ENCODE measurements around the gene YARS1.
"Not testable (repeated sequence)": the region's sequence is repeated elsewhere in the genome, so short reads cannot be mapped to it uniquely, and the experiment has no call there.

The YARS1 gene

GRCh38 chr1:32806290-32806689 lies 10.9 kb downstream of the YARS1 start:
- no peak for DNase-seq
- Mint-ChIP-seq H3K36me3 (peaks cover 57 to 79% of the 10 kb centered on the region in 2 donors), H3K27ac (no peak overlapping the region), H3K4me3 (no peak overlapping the region), H3K27me3 (no peaks in the 10 kb centered on the region), H3K9me3 (no peaks in the 10 kb centered on the region), H3K4me1 (peaks cover 13 to 21% of the 10 kb centered on the region in 2 donors)
- no peak for ATAC-seq (replicated peaks)

GRCh38 chr1:32804460-32804859 lies 12.7 kb downstream of the YARS1 start:
- not testable (repeated sequence) for H3K27me3 Mint-ChIP-seq, H3K9me3 Mint-ChIP-seq, H3K4me3 Mint-ChIP-seq

GRCh38 chr1:32801096-32801715 lies 16.0 kb downstream of the YARS1 start:
- no peaks in the 10 kb centered on the region for H3K27me3 Mint-ChIP-seq
- peaks cover 45 to 63% of the 10 kb centered on the region in 2 donors for H3K36me3 Mint-ChIP-seq
- peaks cover 21 to 45% of the 10 kb centered on the region in 2 donors for H3K4me1 Mint-ChIP-seq
- ATAC-seq (replicated peaks) (peak; percentile 60 to 70), DNase-seq (no peak)
- H3K27ac Mint-ChIP-seq, result peak overlapping the region; percentile 56
- no peak overlapping the region for H3K4me3 Mint-ChIP-seq
- no peaks in the 10 kb centered on the region for H3K9me3 Mint-ChIP-seq

More at GRCh38 chr1:32804460-32804859, 12.7 kb downstream of the YARS1 start:
- not testable (repeated sequence) for ATAC-seq (replicated peaks); DNase-seq; H3K27ac Mint-ChIP-seq
- Mint-ChIP-seq H3K36me3 (peaks cover 52 to 75% of the 10 kb centered on the region in 2 donors), H3K4me1 (peaks cover 16 to 35% of the 10 kb centered on the region in 2 donors)

- H3K27me3 Mint-ChIP-seq, result no peaks in the 10 kb centered on the region
- peaks cover 36 to 49% of the 10 kb centered on the region in 2 donors for H3K36me3 Mint-ChIP-seq
- peak overlapping the region; percentile 93 for H3K27ac Mint-ChIP-seq
- DNase-seq (peak; percentile 36), ATAC-seq (replicated peaks) (peak; percentile 92 to 95)
- H3K4me3 Mint-ChIP-seq, result peak overlapping the region; percentile 3 to 22
- no peaks in the 10 kb centered on the region for H3K9me3 Mint-ChIP-seq
- H3K4me1 Mint-ChIP-seq, result peaks cover 22 to 45% of the 10 kb centered on the region in 2 donors
Measured at GRCh38 chr1:32798679-32799416, 18.3 kb downstream of the YARS1 start.

GRCh38 chr1:32798191-32798590 lies 19.0 kb downstream of the YARS1 start:
- Mint-ChIP-seq H3K9me3 (no peaks in the 10 kb centered on the region), H3K27me3 (no peaks in the 10 kb centered on the region), H3K36me3 (peaks cover 35 to 55% of the 10 kb centered on the region in 2 donors), H3K27ac (peak overlapping the region; percentile 93), H3K4me1 (peaks cover 24 to 45% of the 10 kb centered on the region in 2 donors), H3K4me3 (peak overlapping the region in 1 of 2 donors; percentile 43)
- ATAC-seq (replicated peaks) (no peak), DNase-seq (no peak)

GRCh38 chr1:32797456-32797855 lies 19.7 kb downstream of the YARS1 start:
- H3K27ac Mint-ChIP-seq, result peak overlapping the region; percentile 5
- no peak overlapping the region for H3K4me3 Mint-ChIP-seq
- no peaks in the 10 kb centered on the region for H3K9me3 Mint-ChIP-seq
- no peak for ATAC-seq (replicated peaks)
- DNase-seq, result no peak
- H3K36me3 Mint-ChIP-seq, result peaks cover 33 to 56% of the 10 kb centered on the region in 2 donors
- peaks cover 24 to 45% of the 10 kb centered on the region in 2 donors for H3K4me1 Mint-ChIP-seq
- no peaks in the 10 kb centered on the region for H3K27me3 Mint-ChIP-seq

- Mint-ChIP-seq H3K36me3 (peaks cover 36 to 58% of the 10 kb centered on the region in 2 donors), H3K4me1 (peaks cover 22 to 30% of the 10 kb centered on the region in 2 donors)
- H3K27ac Mint-ChIP-seq; H3K27me3 Mint-ChIP-seq; ATAC-seq (replicated peaks); H3K4me3 Mint-ChIP-seq; DNase-seq; H3K9me3 Mint-ChIP-seq: not testable (repeated sequence)
Measured at GRCh38 chr1:32795763-32796162, 21.4 kb downstream of the YARS1 start.

- H3K27me3 Mint-ChIP-seq, result no peaks in the 10 kb centered on the region
- no peak overlapping the region for H3K4me3 Mint-ChIP-seq
- H3K27ac Mint-ChIP-seq, result no peak overlapping the region
- peaks cover 0 to 10% of the 10 kb centered on the region in 2 donors for H3K4me1 Mint-ChIP-seq
- ATAC-seq (replicated peaks) (no peak), DNase-seq (no peak)
- no peaks in the 10 kb centered on the region for H3K9me3 Mint-ChIP-seq
- H3K36me3 Mint-ChIP-seq, result peaks cover 33 to 43% of the 10 kb centered on the region in 2 donors
Measured at GRCh38 chr1:32791881-32792280, 25.3 kb downstream of the YARS1 start.

GRCh38 chr1:32789356-32789755 lies 27.8 kb downstream of the YARS1 start:
- not testable (repeated sequence) for DNase-seq, H3K4me3 Mint-ChIP-seq, H3K27ac Mint-ChIP-seq, H3K27me3 Mint-ChIP-seq, H3K9me3 Mint-ChIP-seq, H3K4me1 Mint-ChIP-seq
- ATAC-seq (replicated peaks), result peak; percentile 38 to 61
- peaks cover 35 to 52% of the 10 kb centered on the region in 2 donors for H3K36me3 Mint-ChIP-seq

GRCh38 chr1:32786856-32787255 lies 30.3 kb downstream of the YARS1 start:
- ATAC-seq (replicated peaks) (no peak), DNase-seq (no peak)
- Mint-ChIP-seq H3K4me1 (peaks cover 0 to 3% of the 10 kb centered on the region in 2 donors), H3K4me3 (no peak overlapping the region), H3K27ac (no peak overlapping the region), H3K36me3 (peaks cover 38 to 47% of the 10 kb centered on the region in 2 donors), H3K27me3 (no peaks in the 10 kb centered on the region), H3K9me3 (no peaks in the 10 kb centered on the region)

GRCh38 chr1:32784817-32785216 lies 32.3 kb downstream of the YARS1 start:
- no peaks in the 10 kb centered on the region for H3K9me3 Mint-ChIP-seq
- no peak for DNase-seq
- ATAC-seq (replicated peaks), result no peak
- H3K27ac Mint-ChIP-seq, result no peak overlapping the region
- no peaks in the 10 kb centered on the region for H3K27me3 Mint-ChIP-seq
- no peak overlapping the region for H3K4me3 Mint-ChIP-seq
- H3K36me3 Mint-ChIP-seq, result peaks cover 40 to 47% of the 10 kb centered on the region in 2 donors
- peaks cover 0 to 2% of the 10 kb centered on the region in 2 donors for H3K4me1 Mint-ChIP-seq

GRCh38 chr1:32783851-32784250 lies 33.3 kb downstream of the YARS1 start:
- H3K36me3 Mint-ChIP-seq, result peaks cover 40 to 53% of the 10 kb centered on the region in 2 donors
- no peaks in the 10 kb centered on the region for H3K27me3 Mint-ChIP-seq
- ATAC-seq (replicated peaks) (no peak), DNase-seq (no peak)
- no peaks in the 10 kb centered on the region for H3K9me3 Mint-ChIP-seq
- H3K27ac Mint-ChIP-seq, result no peak overlapping the region
- H3K4me1 Mint-ChIP-seq, result peaks cover 0 to 2% of the 10 kb centered on the region in 2 donors
- no peak overlapping the region for H3K4me3 Mint-ChIP-seq

- Mint-ChIP-seq H3K4me1 (peaks cover 0 to 2% of the 10 kb centered on the region in 2 donors), H3K27ac (no peak overlapping the region), H3K9me3 (no peaks in the 10 kb centered on the region), H3K36me3 (peaks cover 39 to 60% of the 10 kb centered on the region in 2 donors), H3K27me3 (no peaks in the 10 kb centered on the region), H3K4me3 (no peak overlapping the region)
- no peak for ATAC-seq (replicated peaks)
- DNase-seq, result no peak
Measured at GRCh38 chr1:32782086-32782485, 35.1 kb downstream of the YARS1 start.

- H3K36me3 Mint-ChIP-seq, result peaks cover 41 to 60% of the 10 kb centered on the region in 2 donors
Measured at GRCh38 chr1:32780628-32781234, 36.4 kb downstream of the YARS1 start.

More at GRCh38 chr1:32780628-32781234, 36.4 kb downstream of the YARS1 start:
- no peak overlapping the region for H3K27ac Mint-ChIP-seq
- no peak for DNase-seq
- no peak overlapping the region for H3K4me3 Mint-ChIP-seq
- H3K9me3 Mint-ChIP-seq, result no peaks in the 10 kb centered on the region
- peaks cover 0 to 4% of the 10 kb centered on the region in 2 donors for H3K4me1 Mint-ChIP-seq
- H3K27me3 Mint-ChIP-seq, result no peaks in the 10 kb centered on the region
- ATAC-seq (replicated peaks), result no peak
